RPMI8226 (cell line): ENCODE measurements around the gene ST3GAL4.
"Not testable (repeated sequence)": the region's sequence is repeated elsewhere in the genome, so short reads cannot be mapped to it uniquely, and the experiment has no call there.

Source experiments
- DNase-seq: peaks from one replicate; pipeline ENCODE4 v3.0.0-alpha.2; 2015

Gene ST3GAL4

GRCh38 chr11:126331286-126331685 lies 24.2 kb upstream of the ST3GAL4 start:
- no peak for DNase-seq

GRCh38 chr11:126332221-126332711 lies 23.2 kb upstream of the ST3GAL4 start:
- no peak for DNase-seq

- DNase-seq = no peak
These were observed 22.3 kb upstream of the ST3GAL4 start for GRCh38 chr11:126333142-126333541.

GRCh38 chr11:126334659-126335462 lies 20.6 kb upstream of the ST3GAL4 start:
- no peak for DNase-seq

GRCh38 chr11:126335463-126335760 lies 20.1 kb upstream of the ST3GAL4 start:
- DNase-seq = no peak

- DNase-seq = no peak
These were observed 19.3 kb upstream of the ST3GAL4 start for GRCh38 chr11:126336138-126336541.

- DNase-seq = no peak
These were observed 18.8 kb upstream of the ST3GAL4 start for GRCh38 chr11:126336671-126337101.

GRCh38 chr11:126337126-126337473 lies 18.4 kb upstream of the ST3GAL4 start:
- DNase-seq = no peak

- no peak for DNase-seq
These were observed 17.8 kb upstream of the ST3GAL4 start for GRCh38 chr11:126337474-126338241.

- no peak for DNase-seq
These were observed 17.0 kb upstream of the ST3GAL4 start for GRCh38 chr11:126338346-126339055.

- DNase-seq = no peak
These were observed 16.2 kb upstream of the ST3GAL4 start for GRCh38 chr11:126339073-126339862.

GRCh38 chr11:126339863-126340434 lies 15.5 kb upstream of the ST3GAL4 start:
- DNase-seq = no peak

GRCh38 chr11:126340960-126341606 lies 14.4 kb upstream of the ST3GAL4 start:
- no peak for DNase-seq

GRCh38 chr11:126341760-126342161 lies 13.7 kb upstream of the ST3GAL4 start:
- no peak for DNase-seq

- DNase-seq = no peak
These were observed 12.4 kb upstream of the ST3GAL4 start for GRCh38 chr11:126343051-126343450.

- no peak for DNase-seq
These were observed 11.1 kb upstream of the ST3GAL4 start for GRCh38 chr11:126344141-126345080.

GRCh38 chr11:126345283-126345682 lies 10.2 kb upstream of the ST3GAL4 start:
- no peak for DNase-seq

- DNase-seq = no peak
These were observed 9.5 kb upstream of the ST3GAL4 start for GRCh38 chr11:126345759-126346585.

- DNase-seq = no peak
These were observed 8.9 kb upstream of the ST3GAL4 start for GRCh38 chr11:126346586-126346940.

- not testable (repeated sequence) for DNase-seq
These were observed 8.5 kb upstream of the ST3GAL4 start for GRCh38 chr11:126346946-126347345.
